Limb (tissue), 2 donors: Measurements from ENCODE around the gene NFKB2.

ENCODE experiments used
- DNase-seq, 2 donors: peaks; one replicate each; pipeline ENCODE4 v3.0.0-alpha.2; 2016; ENCODE audit errors: extremely low spot score in 2 of 2

NFKB2 gene

GRCh38 chr10:102408728-102409603 lies 13.5 kb downstream of the NFKB2 start:
- peak; percentile 72 to 85 for DNase-seq

- DNase-seq = no peak
These were observed 14.3 kb downstream of the NFKB2 start for GRCh38 chr10:102409604-102410428.

GRCh38 chr10:102410429-102411073 lies 15.0 kb downstream of the NFKB2 start:
- DNase-seq = peak; percentile 42 to 89

- DNase-seq = peak in 1 of 2 donors; percentile 26
These were observed 16.1 kb downstream of the NFKB2 start for GRCh38 chr10:102411341-102412255.

GRCh38 chr10:102412293-102412692 lies 16.8 kb downstream of the NFKB2 start:
- no peak for DNase-seq

GRCh38 chr10:102413053-102413705 lies 17.7 kb downstream of the NFKB2 start:
- DNase-seq = peak in 1 of 2 donors; percentile 47

GRCh38 chr10:102413806-102414561 lies 18.5 kb downstream of the NFKB2 start:
- no peak for DNase-seq

- no peak for DNase-seq
These were observed 19.2 kb downstream of the NFKB2 start for GRCh38 chr10:102414749-102415148.

- DNase-seq = peak in 1 of 2 donors; percentile 29
These were observed 20.8 kb downstream of the NFKB2 start for GRCh38 chr10:102416283-102416682.

- peak in 1 of 2 donors; percentile 23 for DNase-seq
These were observed 21.2 kb downstream of the NFKB2 start for GRCh38 chr10:102416695-102417094.

- peak in 1 of 2 donors; percentile 52 for DNase-seq
These were observed 23.2 kb downstream of the NFKB2 start, which contains the start of gene PSD for GRCh38 chr10:102418622-102419268. TSS of gene PSD (minus strand) at chr10:102418785. CDS start at chr10:102417038, 1,747 bp downstream.

- DNase-seq = peak in 1 of 2 donors; percentile 87
These were observed 24.0 kb downstream of the NFKB2 start for GRCh38 chr10:102419269-102420180.

GRCh38 chr10:102420181-102420713 lies 24.7 kb downstream of the NFKB2 start:
- no peak for DNase-seq

- DNase-seq = peak; percentile 96 to 97
These were observed 25.4 kb downstream of the NFKB2 start, which contains the start of gene FBXL15 for GRCh38 chr10:102420714-102421506. TSS of gene FBXL15 (plus strand) at chr10:102420836. CDS start at chr10:102421130, 294 bp downstream.

- no peak for DNase-seq
These were observed 25.9 kb downstream of the NFKB2 start for GRCh38 chr10:102421507-102421756.

GRCh38 chr10:102421757-102422512 lies 26.4 kb downstream of the NFKB2 start:
- DNase-seq = peak in 1 of 2 donors; percentile 40
